ENCODE measurements around the gene PPM1H. TPM values are rescaled to one million over a fixed set of nuclear protein-coding genes. Genes with fewer than 3 reads are reported as not detected.

PPM1H gene
- total RNA-seq, 1 donor: 0.86 TPM

DNA sequence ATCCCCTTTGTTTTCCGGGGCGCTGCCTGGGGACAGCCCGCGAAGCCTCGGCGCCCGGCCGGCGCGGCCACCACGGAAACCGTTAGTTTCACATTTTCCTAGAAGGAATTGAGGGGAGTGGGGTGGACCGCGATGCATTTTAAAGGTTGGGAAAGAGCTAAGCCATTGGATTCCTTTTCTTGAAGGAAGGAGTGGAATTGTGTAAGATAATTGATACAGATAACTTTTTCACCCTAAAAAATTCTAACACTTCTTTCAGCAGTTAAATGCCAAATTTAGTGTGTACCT is 331.2 kb downstream of the PPM1H start:
- DNase-seq (ENCODE audit: low read depth): no peak
- TF ChIP-seq, protein P1, sequence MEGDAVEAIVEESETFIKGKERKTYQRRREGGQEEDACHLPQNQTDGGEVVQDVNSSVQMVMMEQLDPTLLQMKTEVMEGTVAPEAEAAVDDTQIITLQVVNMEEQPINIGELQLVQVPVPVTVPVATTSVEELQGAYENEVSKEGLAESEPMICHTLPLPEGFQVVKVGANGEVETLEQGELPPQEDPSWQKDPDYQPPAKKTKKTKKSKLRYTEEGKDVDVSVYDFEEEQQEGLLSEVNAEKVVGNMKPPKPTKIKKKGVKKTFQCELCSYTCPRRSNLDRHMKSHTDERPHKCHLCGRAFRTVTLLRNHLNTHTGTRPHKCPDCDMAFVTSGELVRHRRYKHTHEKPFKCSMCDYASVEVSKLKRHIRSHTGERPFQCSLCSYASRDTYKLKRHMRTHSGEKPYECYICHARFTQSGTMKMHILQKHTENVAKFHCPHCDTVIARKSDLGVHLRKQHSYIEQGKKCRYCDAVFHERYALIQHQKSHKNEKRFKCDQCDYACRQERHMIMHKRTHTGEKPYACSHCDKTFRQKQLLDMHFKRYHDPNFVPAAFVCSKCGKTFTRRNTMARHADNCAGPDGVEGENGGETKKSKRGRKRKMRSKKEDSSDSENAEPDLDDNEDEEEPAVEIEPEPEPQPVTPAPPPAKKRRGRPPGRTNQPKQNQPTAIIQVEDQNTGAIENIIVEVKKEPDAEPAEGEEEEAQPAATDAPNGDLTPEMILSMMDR (IDR thresholded peaks at IDR 0.05; ENCODE audit: insufficient read depth, low read depth, low read length): no peak
- peak overlapping the region; percentile 85 for H3K4me3 ChIP-seq (ENCODE audit: low read depth, low read length)

DNA sequence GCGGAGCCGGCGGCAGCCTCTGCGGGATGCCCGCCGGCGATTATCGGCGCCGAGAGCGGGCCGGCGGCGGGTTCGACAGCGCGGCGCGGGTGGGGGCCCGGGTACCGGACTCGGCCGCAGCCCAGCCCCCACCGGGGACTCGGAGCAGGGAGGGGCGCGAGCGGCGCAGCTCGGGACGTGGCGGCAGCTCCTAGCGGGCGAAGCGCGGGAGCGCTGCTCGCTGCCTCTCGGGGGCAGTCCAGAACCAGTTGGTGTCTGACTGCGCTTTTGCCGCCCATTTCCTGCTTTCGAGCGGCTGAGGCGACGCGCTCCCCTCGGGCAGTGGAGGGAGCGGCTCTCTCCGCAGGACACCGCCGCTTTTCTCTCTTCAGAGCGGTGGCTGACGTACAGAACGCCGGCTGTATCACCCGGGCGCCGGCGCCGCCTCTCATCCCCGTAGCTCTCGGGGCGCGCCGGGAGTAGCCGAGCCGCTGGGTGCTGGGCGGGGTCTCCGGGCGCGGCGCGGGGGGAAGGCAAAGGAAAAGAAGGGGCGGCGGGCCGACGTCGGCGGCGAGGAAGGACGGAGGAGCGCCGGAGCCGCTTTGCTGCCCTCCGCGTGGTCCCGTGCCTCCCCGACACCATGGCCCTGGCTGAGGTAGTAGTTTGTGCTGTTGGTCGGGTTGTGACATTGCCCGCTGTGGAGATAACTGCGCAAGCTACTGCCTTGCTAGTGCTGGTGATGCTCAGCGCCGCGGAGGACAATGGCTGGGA is 331.7 kb downstream of the PPM1H start:
- peak overlapping the region; percentile 85 for H3K4me3 ChIP-seq (ENCODE audit: low read depth, low read length)
- peak; percentile 87 for DNase-seq (ENCODE audit: low read depth)
- TF ChIP-seq, protein P1 (IDR thresholded peaks at IDR 0.05; ENCODE audit: insufficient read depth, low read depth, low read length): peak; percentile 50

DNA sequence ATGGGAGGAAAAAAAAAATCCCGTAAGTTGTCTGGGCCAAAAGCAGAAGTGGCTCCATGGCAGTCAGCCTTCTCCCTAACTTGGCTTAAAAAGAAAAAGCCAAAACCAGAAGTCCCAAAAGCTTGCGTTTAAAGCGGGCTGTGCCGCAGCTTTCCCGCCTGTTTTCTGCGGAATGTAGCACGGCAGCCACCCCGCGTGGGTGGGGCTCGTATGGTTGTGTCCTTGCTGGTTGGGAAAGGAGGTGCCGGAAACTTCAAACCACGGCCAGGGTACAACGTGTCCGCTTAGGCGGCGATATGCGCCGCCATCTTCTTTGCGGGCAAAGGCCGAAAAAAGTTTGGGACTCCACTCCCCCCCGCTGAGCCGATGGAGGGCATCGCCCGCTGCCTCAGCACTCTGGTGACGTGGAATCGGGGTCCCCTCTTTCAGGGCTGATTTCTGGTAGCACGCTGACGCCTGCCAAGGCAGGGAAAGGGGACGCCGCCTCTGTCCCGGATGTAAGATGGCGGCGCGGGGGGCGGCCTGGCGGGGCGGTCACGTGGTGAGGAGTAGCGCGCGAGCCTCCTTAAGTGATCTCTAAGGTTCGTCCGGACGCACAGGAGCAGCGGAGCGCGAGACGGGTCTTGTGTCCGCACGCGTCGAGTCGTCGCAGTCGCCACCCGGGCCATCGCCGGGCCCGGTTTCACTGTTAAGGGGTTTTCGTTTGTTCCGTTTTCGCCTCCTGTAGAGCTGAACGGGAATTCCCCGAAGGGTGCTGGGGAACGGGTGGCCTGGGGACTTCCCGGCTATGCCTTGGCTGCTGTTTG is 332.5 kb downstream of the PPM1H start:
- peak; percentile 93 for DNase-seq (ENCODE audit: low read depth)

GRCh38 chr12:62601765-62602164 is 333.2 kb downstream of the PPM1H start:
- TF ChIP-seq, protein P1 (IDR thresholded peaks at IDR 0.05; ENCODE audit: insufficient read depth, low read depth, low read length): no peak
- no peak for DNase-seq (ENCODE audit: low read depth)
- peak overlapping the region; percentile 85 for H3K4me3 ChIP-seq (ENCODE audit: low read depth, low read length)

More for the DNA sequence above, 332.5 kb downstream of the PPM1H start:
- H3K4me3 ChIP-seq (ENCODE audit: low read depth, low read length): peak overlapping the region; percentile 85
- TF ChIP-seq, protein P1 (IDR thresholded peaks at IDR 0.05; ENCODE audit: insufficient read depth, low read depth, low read length): no peak

GRCh38 chr12:62599854-62600437 is 335.0 kb downstream of the PPM1H start:
- no peak for DNase-seq (ENCODE audit: low read depth)
- TF ChIP-seq, protein P1 (IDR thresholded peaks at IDR 0.05; ENCODE audit: insufficient read depth, low read depth, low read length): peak; percentile 22
- no peak overlapping the region for H3K4me3 ChIP-seq (ENCODE audit: low read depth, low read length)

- TF ChIP-seq, protein P1 (IDR thresholded peaks at IDR 0.05; ENCODE audit: insufficient read depth, low read depth, low read length): no peak
- no peak overlapping the region for H3K4me3 ChIP-seq (ENCODE audit: low read depth, low read length)
- no peak for DNase-seq (ENCODE audit: low read depth)
Measured at GRCh38 chr12:62598846-62599245, 336.1 kb downstream of the PPM1H start.
